CD14-positive monocyte (primary cell): ENCODE data around the gene CLCC1. TPM values are rescaled to one million over a fixed set of nuclear protein-coding genes. Genes with fewer than 3 reads are reported as not detected.
"Not testable (repeated sequence)": the region's sequence is repeated elsewhere in the genome, so short reads cannot be mapped to it uniquely, and the experiment has no call there.

Source experiments
- DNase-seq, 3 donors: peaks; one replicate each; pipeline ENCODE4 v3.0.0-alpha.2; 2011 to 2022
- H2AFZ ChIP-seq: 2 replicates; pipeline ENCODE4 v1.6.0; 2012; ENCODE audit warnings: mild to moderate bottlenecking, low read depth, low read length, inconsistent platforms; ENCODE audit not compliant: insufficient read depth, poor library complexity, severe bottlenecking
- H3K27ac ChIP-seq, 2 donors: 1 replicate in 1 of 2; 2 replicates in 1 of 2; pipeline ENCODE4 v1.5.1; 2012 to 2013; ENCODE audit warnings: low read length in 2 of 2, control low read depth in 1 of 2, inconsistent platforms in 1 of 2, low read depth in 1 of 2, mild to moderate bottlenecking in 1 of 2
- H3K27me3 ChIP-seq, 2 donors: one replicate each; pipeline versions ENCODE4 v1.6.0 to v1.6.1; 2011 to 2013; ENCODE audit warnings: low read length in 2 of 2; ENCODE audit not compliant: control insufficient read depth in 2 of 2, insufficient read depth in 2 of 2
- H3K36me3 ChIP-seq, 2 donors: replicated peaks in 1 of 2; 1 replicate in 1 of 2; 2 replicates in 1 of 2; pipeline versions ENCODE4 v1.5.1 to v1.6.1; 2012 to 2013; ENCODE audit warnings: low read length in 2 of 2, control low read depth in 1 of 2, inconsistent platforms in 1 of 2, mild to moderate bottlenecking in 1 of 2; ENCODE audit not compliant: insufficient read depth in 2 of 2, control insufficient read depth in 1 of 2
- H3K4me1 ChIP-seq, 2 donors: 1 replicate in 1 of 2; 2 replicates in 1 of 2; pipeline versions ENCODE4 v1.5.1 to v1.6.1; 2012 to 2013; ENCODE audit warnings: low read length in 2 of 2, control low read depth in 1 of 2, inconsistent platforms in 1 of 2, mild to moderate bottlenecking in 1 of 2, moderate library complexity in 1 of 2; ENCODE audit not compliant: insufficient read depth in 2 of 2, control insufficient read depth in 1 of 2
- H3K4me2 ChIP-seq: replicated peaks from 2 replicates; pipeline ENCODE3; 2012; ENCODE audit warnings: low read length, moderate library complexity, mild to moderate bottlenecking; ENCODE audit not compliant: poor library complexity, severe bottlenecking; ENCODE audit errors: extremely low read depth
- H3K4me3 ChIP-seq, 3 experiments: fragments of 200-600 bp in 1 of 3; sonication (generic) in 1 of 3; replicated peaks in 1 of 3; 1 replicate in 2 of 3; 2 replicates in 1 of 3; pipeline ENCODE4 v1.5.1; 2011 to 2013; ENCODE audit warnings: low read length in 3 of 3, mild to moderate bottlenecking in 3 of 3, control low read depth in 2 of 3, low read depth in 2 of 3, inconsistent platforms in 1 of 3, moderate library complexity in 1 of 3
- H3K79me2 ChIP-seq: 2 replicates; pipeline ENCODE4 v1.6.0; 2012; ENCODE audit warnings: mild to moderate bottlenecking, control low read depth, inconsistent platforms, low read length, moderate library complexity; ENCODE audit not compliant: insufficient read depth
- H3K9ac ChIP-seq: 2 replicates; pipeline ENCODE4 v1.6.0; 2017; ENCODE audit warnings: low read length, mild to moderate bottlenecking; ENCODE audit not compliant: insufficient read depth, poor library complexity, severe bottlenecking
- H3K9me3 ChIP-seq, 2 donors: replicated peaks in 1 of 2; 1 replicate in 1 of 2; 2 replicates in 1 of 2; pipeline versions ENCODE4 v1.5.1 to v1.6.1; 2012 to 2013; ENCODE audit warnings: low read length in 2 of 2, control low read depth in 1 of 2; ENCODE audit not compliant: control insufficient read depth in 1 of 2, insufficient read depth in 1 of 2
- H4K20me1 ChIP-seq: 2 replicates; pipeline ENCODE4 v1.6.0; 2012; ENCODE audit warnings: mild to moderate bottlenecking, low read length, control low read depth, moderate library complexity; ENCODE audit not compliant: insufficient read depth
- H3K27ac Mint-ChIP-seq, 7 donors: one replicate each; pipeline ENCODE4 v1.8.0; 2020; ENCODE audit warnings: mild to moderate bottlenecking in 7 of 7, mixed read lengths in 7 of 7, moderate library complexity in 6 of 7, inconsistent platforms in 2 of 7
- H3K27me3 Mint-ChIP-seq, 3 donors: one replicate each; pipeline ENCODE4 v1.8.0; 2021 to 2022; ENCODE audit warnings: low read depth in 3 of 3, mild to moderate bottlenecking in 3 of 3, mixed read lengths in 3 of 3, moderate library complexity in 3 of 3, inconsistent platforms in 1 of 3
- H3K36me3 Mint-ChIP-seq, 2 donors: one replicate each; pipeline ENCODE4 v1.8.0; 2020; ENCODE audit warnings: mixed read lengths in 2 of 2, inconsistent platforms in 1 of 2, mild to moderate bottlenecking in 1 of 2
- H3K4me1 Mint-ChIP-seq: one replicate; pipeline ENCODE4 v1.8.0; 2020; ENCODE audit warnings: mild to moderate bottlenecking, mixed read lengths
- H3K4me3 Mint-ChIP-seq, 2 donors: one replicate each; pipeline ENCODE4 v1.8.0; 2020; ENCODE audit warnings: mild to moderate bottlenecking in 2 of 2, mixed read lengths in 2 of 2, moderate library complexity in 1 of 2
- H3K9me3 Mint-ChIP-seq, 7 donors: one replicate each; pipeline ENCODE4 v1.8.0; 2020 to 2022; ENCODE audit warnings: mixed read lengths in 7 of 7, mild to moderate bottlenecking in 6 of 7, moderate library complexity in 6 of 7, inconsistent platforms in 2 of 7
- CTCF ChIP-seq: fragments of 200-600 bp; IDR thresholded peaks from one replicate; pipeline ENCODE4 v1.8.0; 2022; ENCODE audit warnings: antibody characterized with exemption, mild to moderate bottlenecking
- WGBS: methylation state at CpG from one replicate; pipeline ENCODE4 v1.1.5; 2013; ENCODE audit warnings: missing lambda C conversion rate; ENCODE audit not compliant: insufficient coverage; 5-methylcytosine and 5-hydroxymethylcytosine counted together
- intact Hi-C, 2 donors: fragments of 100-400 bp; cut with micrococcal nuclease; formaldehyde crosslinking; loops; one replicate each; pipeline versions ENCODE4 v1.15.0 to v1.15.1; 2023
- polyA plus RNA-seq, 3 donors: library from polyadenylated mRNA; depleted of rRNA in 1 of 3; unstranded in 2 of 3; stranded (reverse) in 1 of 3; fragments of 300-500 nt in 2 of 3; fragments of >200 nt in 1 of 3; fragmentation: Illumina TruSeq in 2 of 3; gene quantifications; 1 replicate in 2 of 3; 2 replicates in 1 of 3; pipeline ENCODE4 v1.2.3, GENCODE V29; 2012 to 2021

Gene CLCC1
- polyA plus RNA-seq, 3 donors, result 7.1 to 12.9 (median 9.4) TPM

- intact Hi-C loops, result no loop called here
- H3K9ac ChIP-seq, result no peak overlapping the region
- H3K4me3 ChIP-seq, result no peak overlapping the region
- H3K79me2 ChIP-seq, result no peaks in the 10 kb centered on the region
- no peaks in the 10 kb centered on the region for H3K9me3 Mint-ChIP-seq
- H3K27ac ChIP-seq, result no peak overlapping the region
- no peaks in the 10 kb centered on the region for H3K4me1 ChIP-seq
- no peak for TF ChIP-seq CTCF
- DNase-seq, result no peak
- H2AFZ ChIP-seq, result no peak overlapping the region
- no peak overlapping the region for H3K4me2 ChIP-seq
- no peaks in the 10 kb centered on the region for H4K20me1 ChIP-seq
- no peak overlapping the region for H3K4me3 Mint-ChIP-seq
- H3K27me3 Mint-ChIP-seq, result peaks cover 0 to 1% (median 0%) of the 10 kb centered on the region in 3 donors
- H3K27ac Mint-ChIP-seq, result no peak overlapping the region
- H3K36me3 Mint-ChIP-seq, result peaks cover 82 to 93% of the 10 kb centered on the region in 2 donors
- peaks cover 92 to 100% of the 10 kb centered on the region in 2 donors for H3K36me3 ChIP-seq
- H3K27me3 ChIP-seq, result no peaks in the 10 kb centered on the region
- H3K9me3 ChIP-seq, result no peaks in the 10 kb centered on the region
- H3K4me1 Mint-ChIP-seq, result no peaks in the 10 kb centered on the region
- 100% methylated on average over 2 of the region's 5 CpGs for WGBS
These were observed 29.3 kb downstream of the CLCC1 start for GRCh38 chr1:108933944-108934343.

- intact Hi-C loops, H3K4me3 Mint-ChIP-seq, H3K4me3 ChIP-seq, H3K79me2 ChIP-seq, H3K27ac ChIP-seq, H3K27me3 ChIP-seq, H4K20me1 ChIP-seq, H3K9me3 Mint-ChIP-seq, H2AFZ ChIP-seq, H3K27me3 Mint-ChIP-seq, H3K9ac ChIP-seq, H3K4me1 Mint-ChIP-seq, H3K4me2 ChIP-seq, DNase-seq, H3K9me3 ChIP-seq, H3K4me1 ChIP-seq: not testable (repeated sequence)
- 100% methylated on average over 1 of the region's 1 CpG for WGBS
- H3K36me3 Mint-ChIP-seq, result peaks cover 44 to 53% of the 10 kb centered on the region in 2 donors
- peak overlapping the region in 1 of 7 donors; percentile 27 for H3K27ac Mint-ChIP-seq
- H3K36me3 ChIP-seq, result peaks cover 85 to 100% of the 10 kb centered on the region in 2 donors
These were observed 35.7 kb downstream of the CLCC1 start for GRCh38 chr1:108927565-108927964.
